Measurements from ENCODE around the gene GPR85. TPM values are rescaled to one million over a fixed set of nuclear protein-coding genes. Genes with fewer than 3 reads are reported as not detected.

The GPR85 gene
- total RNA-seq, 1 experiment from 2014 or later: not detected

DNA sequence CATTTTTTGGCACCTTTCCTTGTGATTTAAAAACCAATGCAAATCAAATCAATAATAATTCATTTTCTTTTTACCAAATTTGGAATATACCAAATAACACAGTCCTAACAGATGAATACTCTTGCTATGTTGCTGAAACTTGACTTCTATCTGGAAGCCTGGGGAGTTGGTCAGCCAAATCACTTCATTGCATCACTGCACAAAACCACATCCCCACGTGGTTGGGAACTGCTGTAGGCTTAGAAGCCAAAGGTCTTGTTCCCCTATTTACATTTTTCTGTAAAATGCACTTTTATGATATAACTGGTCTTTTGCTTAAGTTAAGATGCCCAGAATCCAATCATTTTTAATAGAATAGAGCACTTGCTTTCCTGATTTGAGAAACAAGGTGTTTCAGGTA, 15.2 kb downstream of the GPR85 start:
- H3K14ac ChIP-seq (ENCODE audit: insufficient read depth, low read length): no peak overlapping the region
- H3K4ac ChIP-seq (ENCODE audit: low read depth, low read length): no peak overlapping the region
- H3K79me1 ChIP-seq (ENCODE audit: insufficient read depth, low read depth, low read length, poor library complexity, severe bottlenecking): no peaks in the 10 kb centered on the region
- no peak overlapping the region for H3T11ph ChIP-seq (ENCODE audit: low read length)
- no peaks in the 10 kb centered on the region for H3K79me2 ChIP-seq (ENCODE audit: insufficient read depth, low read length)
- no peaks in the 10 kb centered on the region; a peak in 2 of 5 replicates for H3K9me3 Mint-ChIP-seq
- no peak for DNase-seq
- no peaks in the 10 kb centered on the region for H3K9me3 ChIP-seq (ENCODE audit: control insufficient read depth, low read depth, low read length)
- no peak overlapping the region for H2BK12ac ChIP-seq (ENCODE audit: insufficient read length, low read depth, low read length)
- H2BK20ac ChIP-seq (ENCODE audit: low read depth, low read length, poor library complexity, severe bottlenecking): no peak overlapping the region
- H3K18ac ChIP-seq (ENCODE audit: insufficient read length, low read depth, low read length): no peak overlapping the region
- no peak overlapping the region for H3K23ac ChIP-seq (ENCODE audit: insufficient read length, low read depth, low read length)
- no CpG with 5 or more reads among the region's 1 CpG for WGBS (ENCODE audit: extremely low coverage, insufficient read length, low lambda C conversion rate)
- peaks cover 6 to 8% of the 10 kb centered on the region in 2 experiments for H3K4me1 Mint-ChIP-seq
- no peak overlapping the region for H2BK5ac ChIP-seq (ENCODE audit: insufficient read length, low read length)
- no peak overlapping the region for H2AFZ ChIP-seq (ENCODE audit: low read length)
- H3K56ac ChIP-seq (ENCODE audit: insufficient read length, low read depth, low read length): no peak overlapping the region
- no peak overlapping the region for H4K8ac ChIP-seq (replicated peaks; ENCODE audit: insufficient read length, low read depth, low read length)
- TF ChIP-seq, protein P1, sequence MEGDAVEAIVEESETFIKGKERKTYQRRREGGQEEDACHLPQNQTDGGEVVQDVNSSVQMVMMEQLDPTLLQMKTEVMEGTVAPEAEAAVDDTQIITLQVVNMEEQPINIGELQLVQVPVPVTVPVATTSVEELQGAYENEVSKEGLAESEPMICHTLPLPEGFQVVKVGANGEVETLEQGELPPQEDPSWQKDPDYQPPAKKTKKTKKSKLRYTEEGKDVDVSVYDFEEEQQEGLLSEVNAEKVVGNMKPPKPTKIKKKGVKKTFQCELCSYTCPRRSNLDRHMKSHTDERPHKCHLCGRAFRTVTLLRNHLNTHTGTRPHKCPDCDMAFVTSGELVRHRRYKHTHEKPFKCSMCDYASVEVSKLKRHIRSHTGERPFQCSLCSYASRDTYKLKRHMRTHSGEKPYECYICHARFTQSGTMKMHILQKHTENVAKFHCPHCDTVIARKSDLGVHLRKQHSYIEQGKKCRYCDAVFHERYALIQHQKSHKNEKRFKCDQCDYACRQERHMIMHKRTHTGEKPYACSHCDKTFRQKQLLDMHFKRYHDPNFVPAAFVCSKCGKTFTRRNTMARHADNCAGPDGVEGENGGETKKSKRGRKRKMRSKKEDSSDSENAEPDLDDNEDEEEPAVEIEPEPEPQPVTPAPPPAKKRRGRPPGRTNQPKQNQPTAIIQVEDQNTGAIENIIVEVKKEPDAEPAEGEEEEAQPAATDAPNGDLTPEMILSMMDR (conservative IDR thresholded peaks at IDR 0.05): no peak
- H2BK120ac ChIP-seq (ENCODE audit: low read depth, low read length, poor library complexity, severe bottlenecking): no peak overlapping the region
- H3K4me2 ChIP-seq (ENCODE audit: insufficient read depth, insufficient read length, low read length): no peak overlapping the region
- H3K27ac ChIP-seq (ENCODE audit: insufficient read length, low read depth, low read length): no peak overlapping the region
- no peaks in the 10 kb centered on the region for H3K36me3 Mint-ChIP-seq (ENCODE audit: insufficient read depth in 1 of 3, low read depth in 3 of 3)
- no peak overlapping the region for H4K5ac ChIP-seq (ENCODE audit: insufficient read length, low read depth, low read length)
- H3K27me3 Mint-ChIP-seq (ENCODE audit: low read depth): peaks cover 75% of the 10 kb centered on the region
- H3K27me3 ChIP-seq (ENCODE audit: insufficient read depth, low read length): peaks cover 21% of the 10 kb centered on the region
- no peak overlapping the region for H3K4me3 Mint-ChIP-seq
- no peak overlapping the region for H3K27ac Mint-ChIP-seq
- H2AK5ac ChIP-seq (ENCODE audit: insufficient read length, low read length): no peak overlapping the region
- H4K20me1 ChIP-seq (ENCODE audit: control insufficient read depth, insufficient read depth, insufficient read length): no peaks in the 10 kb centered on the region
- no peak overlapping the region for H3K9ac ChIP-seq (ENCODE audit: extremely low read depth, insufficient read length, low read length)
- no peaks in the 10 kb centered on the region for H3K4me1 ChIP-seq (ENCODE audit: insufficient read depth, low read length)
- H3K23me2 ChIP-seq (ENCODE audit: insufficient read length, low read depth, low read length, poor library complexity, severe bottlenecking): no peaks in the 10 kb centered on the region
- no peak overlapping the region for H4K91ac ChIP-seq (ENCODE audit: insufficient read length, low read depth, low read length)
- H2BK15ac ChIP-seq (ENCODE audit: low read depth, low read length): no peak overlapping the region
